ENCODE data around the gene CCDC38.

DNA sequence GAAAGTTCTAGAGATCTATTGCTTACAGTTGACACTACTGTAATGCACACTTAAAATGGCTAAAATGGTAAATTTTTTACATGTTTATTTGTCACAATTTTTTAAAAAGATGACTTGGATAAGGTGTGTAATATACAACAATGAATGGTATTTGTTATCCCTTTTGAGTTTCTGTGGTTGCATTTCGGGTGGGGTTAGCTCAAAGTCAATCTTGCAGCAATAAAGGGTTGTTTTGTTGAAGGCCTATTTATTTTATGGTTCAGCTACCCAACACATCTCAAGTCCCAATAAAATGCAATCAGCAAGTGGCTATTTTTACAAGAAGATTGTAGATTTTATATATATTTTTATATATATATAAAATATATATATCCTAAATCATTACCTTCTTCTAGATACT lies 61.5 kb downstream of the CCDC38 start:
- TF ChIP-seq, protein P1, sequence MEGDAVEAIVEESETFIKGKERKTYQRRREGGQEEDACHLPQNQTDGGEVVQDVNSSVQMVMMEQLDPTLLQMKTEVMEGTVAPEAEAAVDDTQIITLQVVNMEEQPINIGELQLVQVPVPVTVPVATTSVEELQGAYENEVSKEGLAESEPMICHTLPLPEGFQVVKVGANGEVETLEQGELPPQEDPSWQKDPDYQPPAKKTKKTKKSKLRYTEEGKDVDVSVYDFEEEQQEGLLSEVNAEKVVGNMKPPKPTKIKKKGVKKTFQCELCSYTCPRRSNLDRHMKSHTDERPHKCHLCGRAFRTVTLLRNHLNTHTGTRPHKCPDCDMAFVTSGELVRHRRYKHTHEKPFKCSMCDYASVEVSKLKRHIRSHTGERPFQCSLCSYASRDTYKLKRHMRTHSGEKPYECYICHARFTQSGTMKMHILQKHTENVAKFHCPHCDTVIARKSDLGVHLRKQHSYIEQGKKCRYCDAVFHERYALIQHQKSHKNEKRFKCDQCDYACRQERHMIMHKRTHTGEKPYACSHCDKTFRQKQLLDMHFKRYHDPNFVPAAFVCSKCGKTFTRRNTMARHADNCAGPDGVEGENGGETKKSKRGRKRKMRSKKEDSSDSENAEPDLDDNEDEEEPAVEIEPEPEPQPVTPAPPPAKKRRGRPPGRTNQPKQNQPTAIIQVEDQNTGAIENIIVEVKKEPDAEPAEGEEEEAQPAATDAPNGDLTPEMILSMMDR (IDR thresholded peaks at IDR 0.05), result no peak
- no peak for TF ChIP-seq POLR2A (IDR thresholded peaks at IDR 0.05)

Measured in ovary (tissue), 3 donors.